Panc1 (cell line): ENCODE results near the gene PPP4R1. TPM values are rescaled to one million over a fixed set of nuclear protein-coding genes. Genes with fewer than 3 reads are reported as not detected.

Experiments
- ATAC-seq: fragments of 200-7000 bp; cut with Tn5 transposase; 2 replicates; pipeline ENCODE4 v1.9.1; 2020; ENCODE audit warnings: mild to moderate bottlenecking, moderate library complexity
- BruUV-seq: library from RNA; stranded (reverse); fragments of 400-500 nt; replicated peaks from 2 replicates; lab custom pipeline; 2021; lab: Mats Ljungman, UMichigan
- CTCF ChIA-PET: fragments of 300-600 bp; sonication (Branson Sonifier 250); formaldehyde crosslinking; loops from one replicate; lab custom pipeline; 2022; ENCODE audit warnings: antibody characterized with exemption; lab: Charles Lee
- POLR2A ChIA-PET: fragments of 300-600 bp; sonication (Branson Sonifier 250); formaldehyde crosslinking; loops from one replicate; lab custom pipeline; 2022; ENCODE audit warnings: antibody characterized with exemption; lab: Charles Lee
- DNase-seq: peaks from one replicate; pipeline ENCODE4 v3.0.0-alpha.2; 2010; ENCODE audit warnings: low read depth, low spot score
- H3K27ac ChIP-seq: 2 replicates; pipeline ENCODE4 v1.5.1; 2011; ENCODE audit warnings: mild to moderate bottlenecking, low read length, inconsistent platforms
- H3K27me3 ChIP-seq: fragments of 200-500 bp; sonication (Bioruptor generic); 2 replicates; pipeline ENCODE4 v1.6.0; 2014; ENCODE audit warnings: low read length, inconsistent platforms; ENCODE audit not compliant: control insufficient read depth, insufficient read depth
- H3K36me3 ChIP-seq: fragments of 200-500 bp; sonication (Bioruptor generic); 2 replicates; pipeline ENCODE4 v1.5.1; 2014; ENCODE audit warnings: inconsistent platforms, mild to moderate bottlenecking, low read length, moderate library complexity; ENCODE audit not compliant: control insufficient read depth, insufficient read depth
- H3K4me1 ChIP-seq: 2 replicates; pipeline ENCODE4 v1.5.1; 2011; ENCODE audit warnings: inconsistent platforms, mild to moderate bottlenecking, low read length, moderate library complexity; ENCODE audit not compliant: control insufficient read depth, insufficient read depth
- H3K4me3 ChIP-seq, 2 experiments: 2 replicates each; pipeline ENCODE4 v1.5.1; 2011 to 2012; ENCODE audit warnings: low read depth in 2 of 2, low read length in 2 of 2, mild to moderate bottlenecking in 2 of 2, inconsistent platforms in 1 of 2, moderate library complexity in 1 of 2
- H3K9me3 ChIP-seq: fragments of 200-500 bp; sonication (Bioruptor generic); 2 replicates; pipeline ENCODE4 v1.5.1; 2014; ENCODE audit warnings: low read depth, mild to moderate bottlenecking, inconsistent platforms, low read length, moderate library complexity; ENCODE audit not compliant: control insufficient read depth, insufficient read depth
- POLR2AphosphoS5 ChIP-seq: IDR thresholded peaks from 2 replicates; pipeline ENCODE4 v1.6.1; 2012; ENCODE audit warnings: mild to moderate bottlenecking, low read depth, low read length, moderate library complexity
- SIN3A ChIP-seq: IDR thresholded peaks from 2 replicates; pipeline ENCODE4 v1.6.1; 2012; ENCODE audit warnings: low read depth, mild to moderate bottlenecking, low read length, moderate library complexity, borderline replicate concordance; ENCODE audit not compliant: insufficient read depth
- TCF7L2 ChIP-seq: IDR thresholded peaks from 2 replicates; pipeline ENCODE4 v1.6.1; 2011; ENCODE audit warnings: mild to moderate bottlenecking, low read depth, low read length, inconsistent platforms
- in situ Hi-C: cut with HindIII; loops from 2 replicates; pipeline ENCODE4 v1.10.0; 2016; ENCODE audit warnings: low sequenced_read_pairs, low pct_unique_long_range_greater_than_20kb
- intact Hi-C: fragments of 100-400 bp; cut with micrococcal nuclease; formaldehyde crosslinking; loops from one replicate; pipeline ENCODE4 v1.10.0; 2022; ENCODE audit not compliant: unreplicated experiment
- total RNA-seq: library from RNA; stranded (reverse); gene quantifications from one replicate; pipeline ENCODE4 v1.2.1, GENCODE V29; 2021; ENCODE audit not compliant: unreplicated experiment
- TF ChIP-seq, protein P1 (sequence below), 2 experiments: IDR thresholded peaks; 2 replicates each; pipeline ENCODE4 v1.6.1; 2011 to 2012; ENCODE audit warnings: low read depth in 2 of 2, control low read depth in 1 of 2, low read length in 1 of 2, mild to moderate bottlenecking in 1 of 2, moderate library complexity in 1 of 2; ENCODE audit not compliant: insufficient read depth in 1 of 2
- TF ChIP-seq, protein P2 (sequence below): fragments of 450-650 bp; IDR thresholded peaks from 2 replicates; pipeline ENCODE4 v1.5.1; 2017; ENCODE audit warnings: mild to moderate bottlenecking

The PPP4R1 gene
- total RNA-seq, 1 experiment from 2014 or later, result 80.6 TPM

DNA sequence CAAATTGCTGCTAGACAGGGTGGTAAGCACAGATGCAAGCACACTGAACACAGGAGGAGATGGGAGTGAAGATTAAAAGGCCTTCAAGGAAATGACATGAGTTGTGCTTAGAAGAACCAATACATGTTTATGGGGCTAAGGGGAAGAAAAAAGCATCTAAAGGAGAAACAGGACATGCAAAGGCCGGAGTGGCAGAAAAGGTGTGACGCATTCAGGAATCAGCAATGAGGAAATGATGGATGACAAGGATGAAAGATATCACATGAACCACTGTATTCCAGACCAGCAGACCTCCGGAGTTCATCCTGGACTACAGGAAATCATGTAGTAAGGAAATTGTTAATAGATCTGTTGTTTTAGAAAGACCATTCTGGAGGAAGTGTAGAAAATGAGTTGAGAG lies 42.8 kb downstream of the PPP4R1 start:
- intact Hi-C loops, result no loop called here
- POLR2A ChIA-PET, result no interaction called here

DNA sequence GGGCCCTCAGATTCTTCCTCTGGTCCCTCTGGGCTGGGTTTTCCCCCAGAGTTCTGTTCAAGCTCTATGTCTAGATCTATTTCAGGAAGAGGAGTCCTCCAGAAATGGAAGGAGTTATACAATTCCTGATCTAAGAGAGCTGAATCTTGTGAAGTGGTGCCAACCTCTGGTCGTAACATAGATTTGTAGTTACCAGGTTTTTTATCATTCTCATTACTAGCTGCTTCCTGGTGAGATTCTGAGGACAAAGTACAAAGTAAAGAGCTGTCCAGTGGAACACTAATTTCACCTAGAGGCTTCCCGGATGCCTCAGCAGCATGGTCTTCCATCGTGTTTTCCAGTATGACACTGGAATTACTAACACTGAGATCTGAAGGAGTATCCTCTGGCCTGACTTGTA lies 44.1 kb downstream of the PPP4R1 start:
- no peak overlapping the region for H3K27ac ChIP-seq
- TF ChIP-seq SIN3A (no peak), POLR2AphosphoS5 (no peak)
- TF ChIP-seq, protein P1, sequence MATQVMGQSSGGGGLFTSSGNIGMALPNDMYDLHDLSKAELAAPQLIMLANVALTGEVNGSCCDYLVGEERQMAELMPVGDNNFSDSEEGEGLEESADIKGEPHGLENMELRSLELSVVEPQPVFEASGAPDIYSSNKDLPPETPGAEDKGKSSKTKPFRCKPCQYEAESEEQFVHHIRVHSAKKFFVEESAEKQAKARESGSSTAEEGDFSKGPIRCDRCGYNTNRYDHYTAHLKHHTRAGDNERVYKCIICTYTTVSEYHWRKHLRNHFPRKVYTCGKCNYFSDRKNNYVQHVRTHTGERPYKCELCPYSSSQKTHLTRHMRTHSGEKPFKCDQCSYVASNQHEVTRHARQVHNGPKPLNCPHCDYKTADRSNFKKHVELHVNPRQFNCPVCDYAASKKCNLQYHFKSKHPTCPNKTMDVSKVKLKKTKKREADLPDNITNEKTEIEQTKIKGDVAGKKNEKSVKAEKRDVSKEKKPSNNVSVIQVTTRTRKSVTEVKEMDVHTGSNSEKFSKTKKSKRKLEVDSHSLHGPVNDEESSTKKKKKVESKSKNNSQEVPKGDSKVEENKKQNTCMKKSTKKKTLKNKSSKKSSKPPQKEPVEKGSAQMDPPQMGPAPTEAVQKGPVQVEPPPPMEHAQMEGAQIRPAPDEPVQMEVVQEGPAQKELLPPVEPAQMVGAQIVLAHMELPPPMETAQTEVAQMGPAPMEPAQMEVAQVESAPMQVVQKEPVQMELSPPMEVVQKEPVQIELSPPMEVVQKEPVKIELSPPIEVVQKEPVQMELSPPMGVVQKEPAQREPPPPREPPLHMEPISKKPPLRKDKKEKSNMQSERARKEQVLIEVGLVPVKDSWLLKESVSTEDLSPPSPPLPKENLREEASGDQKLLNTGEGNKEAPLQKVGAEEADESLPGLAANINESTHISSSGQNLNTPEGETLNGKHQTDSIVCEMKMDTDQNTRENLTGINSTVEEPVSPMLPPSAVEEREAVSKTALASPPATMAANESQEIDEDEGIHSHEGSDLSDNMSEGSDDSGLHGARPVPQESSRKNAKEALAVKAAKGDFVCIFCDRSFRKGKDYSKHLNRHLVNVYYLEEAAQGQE (IDR thresholded peaks at IDR 0.05; ENCODE audit: insufficient read depth in 1 of 2, low read depth in 2 of 2, low read length in 1 of 2), result no peak
- TF ChIP-seq, protein P2, sequence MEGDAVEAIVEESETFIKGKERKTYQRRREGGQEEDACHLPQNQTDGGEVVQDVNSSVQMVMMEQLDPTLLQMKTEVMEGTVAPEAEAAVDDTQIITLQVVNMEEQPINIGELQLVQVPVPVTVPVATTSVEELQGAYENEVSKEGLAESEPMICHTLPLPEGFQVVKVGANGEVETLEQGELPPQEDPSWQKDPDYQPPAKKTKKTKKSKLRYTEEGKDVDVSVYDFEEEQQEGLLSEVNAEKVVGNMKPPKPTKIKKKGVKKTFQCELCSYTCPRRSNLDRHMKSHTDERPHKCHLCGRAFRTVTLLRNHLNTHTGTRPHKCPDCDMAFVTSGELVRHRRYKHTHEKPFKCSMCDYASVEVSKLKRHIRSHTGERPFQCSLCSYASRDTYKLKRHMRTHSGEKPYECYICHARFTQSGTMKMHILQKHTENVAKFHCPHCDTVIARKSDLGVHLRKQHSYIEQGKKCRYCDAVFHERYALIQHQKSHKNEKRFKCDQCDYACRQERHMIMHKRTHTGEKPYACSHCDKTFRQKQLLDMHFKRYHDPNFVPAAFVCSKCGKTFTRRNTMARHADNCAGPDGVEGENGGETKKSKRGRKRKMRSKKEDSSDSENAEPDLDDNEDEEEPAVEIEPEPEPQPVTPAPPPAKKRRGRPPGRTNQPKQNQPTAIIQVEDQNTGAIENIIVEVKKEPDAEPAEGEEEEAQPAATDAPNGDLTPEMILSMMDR, result no peak
- no peak for ATAC-seq
- H3K36me3 ChIP-seq, result peaks cover 8% of the 10 kb centered on the region; the same call in 1 of the 2 replicates
- H3K4me1 ChIP-seq, result no peaks in the 10 kb centered on the region
- CTCF ChIA-PET, result no interaction called here
- no peak for DNase-seq
- POLR2A ChIA-PET, result no interaction called here
- in situ Hi-C loops (no loop called here), intact Hi-C loops (no loop called here)
- no peaks in the 10 kb centered on the region for H3K27me3 ChIP-seq
- no TSS peak for BruUV-seq
- H3K4me3 ChIP-seq, result no peak overlapping the region
- no peaks in the 10 kb centered on the region for H3K9me3 ChIP-seq

More for the DNA sequence above, 42.8 kb downstream of the PPP4R1 start:
- Histone ChIP-seq H3K9me3 (no peaks in the 10 kb centered on the region), H3K36me3 (peaks cover 9% of the 10 kb centered on the region; the same call in 1 of the 2 replicates), H3K4me1 (peaks cover 5% of the 10 kb centered on the region; the same call in 1 of the 2 replicates), H3K27ac (no peak overlapping the region), H3K4me3 (no peak overlapping the region), H3K27me3 (no peaks in the 10 kb centered on the region)
- DNase-seq (no peak), ATAC-seq (no peak)
- TF ChIP-seq SIN3A (no peak), POLR2AphosphoS5 (no peak), TCF7L2 (no peak)
- TF ChIP-seq, protein P1 (IDR thresholded peaks at IDR 0.05; ENCODE audit: insufficient read depth in 1 of 2, low read depth in 2 of 2, low read length in 1 of 2), result no peak
- TF ChIP-seq, protein P2, result no peak
- BruUV-seq, result no TSS peak
- CTCF ChIA-PET, result no interaction called here
- in situ Hi-C loops, result no loop called here
